ENCODE data around the gene LTB. TPM values are rescaled to one million over a fixed set of nuclear protein-coding genes. Genes with fewer than 3 reads are reported as not detected.

LTB gene
- total RNA-seq, 4 donors from 2014 or later = 0.66 to 0.85 TPM; not detected in 2

DNA sequence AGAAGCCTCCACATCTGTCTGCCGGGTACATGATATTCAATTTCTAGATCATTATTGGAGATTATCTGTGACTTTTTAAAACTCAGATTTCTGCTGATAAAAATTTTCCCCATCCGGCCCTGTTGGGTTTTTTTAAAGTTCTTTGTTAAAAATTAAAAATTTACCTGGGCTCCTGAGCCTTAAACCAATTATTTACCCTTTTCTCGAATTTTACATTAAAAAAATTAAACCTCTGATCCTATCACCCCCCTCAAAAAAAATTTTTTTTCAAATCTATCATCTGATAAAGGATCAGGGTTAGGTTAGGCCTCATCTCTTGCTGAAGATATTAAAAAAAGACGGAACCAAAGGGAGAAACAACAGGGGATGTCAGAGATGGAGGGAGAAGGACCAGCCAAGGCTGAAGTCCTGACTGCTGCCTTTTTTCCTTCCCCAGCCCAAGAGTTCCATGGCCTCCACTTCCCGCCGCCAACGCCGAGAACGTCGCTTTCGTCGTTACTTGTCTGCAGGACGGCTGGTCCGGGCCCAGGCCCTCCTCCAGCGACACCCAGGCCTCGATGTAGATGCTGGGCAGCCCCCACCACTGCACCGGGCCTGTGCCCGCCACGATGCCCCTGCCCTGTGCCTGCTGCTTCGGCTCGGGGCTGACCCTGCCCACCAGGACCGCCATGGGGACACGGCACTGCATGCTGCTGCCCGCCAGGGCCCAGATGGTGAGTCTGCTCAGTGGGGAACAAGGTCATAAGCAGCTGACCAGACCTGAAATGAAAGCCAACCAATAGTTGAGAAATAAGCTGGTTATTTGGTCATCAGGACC is 34.3 kb downstream of the LTB start:
- TF ChIP-seq, protein P1, sequence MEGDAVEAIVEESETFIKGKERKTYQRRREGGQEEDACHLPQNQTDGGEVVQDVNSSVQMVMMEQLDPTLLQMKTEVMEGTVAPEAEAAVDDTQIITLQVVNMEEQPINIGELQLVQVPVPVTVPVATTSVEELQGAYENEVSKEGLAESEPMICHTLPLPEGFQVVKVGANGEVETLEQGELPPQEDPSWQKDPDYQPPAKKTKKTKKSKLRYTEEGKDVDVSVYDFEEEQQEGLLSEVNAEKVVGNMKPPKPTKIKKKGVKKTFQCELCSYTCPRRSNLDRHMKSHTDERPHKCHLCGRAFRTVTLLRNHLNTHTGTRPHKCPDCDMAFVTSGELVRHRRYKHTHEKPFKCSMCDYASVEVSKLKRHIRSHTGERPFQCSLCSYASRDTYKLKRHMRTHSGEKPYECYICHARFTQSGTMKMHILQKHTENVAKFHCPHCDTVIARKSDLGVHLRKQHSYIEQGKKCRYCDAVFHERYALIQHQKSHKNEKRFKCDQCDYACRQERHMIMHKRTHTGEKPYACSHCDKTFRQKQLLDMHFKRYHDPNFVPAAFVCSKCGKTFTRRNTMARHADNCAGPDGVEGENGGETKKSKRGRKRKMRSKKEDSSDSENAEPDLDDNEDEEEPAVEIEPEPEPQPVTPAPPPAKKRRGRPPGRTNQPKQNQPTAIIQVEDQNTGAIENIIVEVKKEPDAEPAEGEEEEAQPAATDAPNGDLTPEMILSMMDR (IDR thresholded peaks at IDR 0.05; ENCODE audit: low read depth) = no peak

DNA sequence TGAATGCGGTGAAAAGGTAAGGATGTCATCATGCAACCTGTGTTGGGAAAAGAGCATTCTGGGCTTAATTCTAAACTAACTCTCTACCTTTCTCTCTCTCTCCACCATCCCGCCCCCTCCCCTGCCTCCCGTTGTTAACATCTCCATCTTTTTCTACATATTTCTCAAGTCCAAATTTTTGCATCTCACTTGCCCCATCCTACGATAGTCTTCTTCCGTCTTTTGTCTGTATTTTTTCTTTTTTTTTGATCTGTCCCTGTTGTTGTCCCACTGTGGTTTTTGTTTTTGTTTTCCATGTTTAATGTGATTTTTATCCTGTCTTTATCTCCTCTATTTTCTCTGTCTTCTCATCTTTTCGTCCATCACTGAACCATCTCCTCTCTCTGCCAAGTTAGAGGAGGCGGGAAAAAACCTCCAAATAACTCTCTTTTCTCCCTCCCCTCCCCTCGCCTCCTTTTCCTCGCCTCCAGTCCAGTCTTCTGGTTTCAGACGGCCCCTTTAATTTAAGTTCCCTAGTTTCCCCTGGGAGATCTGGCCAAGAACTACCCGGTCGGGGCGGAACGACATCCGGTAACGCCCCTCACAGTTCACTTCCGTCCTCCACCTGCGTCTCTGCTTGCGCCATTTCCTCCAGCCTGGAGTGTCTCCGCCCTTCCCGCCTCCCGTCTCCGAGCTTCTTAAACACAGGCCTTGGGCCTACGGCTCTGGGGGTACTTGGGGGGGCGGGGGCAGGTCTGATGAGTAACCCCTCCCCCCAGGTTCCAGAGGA is 35.1 kb downstream of the LTB start, which contains the start of gene NFKBIL1:
TSS of gene NFKBIL1 (plus strand) at position 651 of the 769 bp plus-strand sequence. CDS start at position 738, 87 bp downstream.
- TF ChIP-seq, protein P1 (IDR thresholded peaks at IDR 0.05; ENCODE audit: low read depth) = no peak

DNA sequence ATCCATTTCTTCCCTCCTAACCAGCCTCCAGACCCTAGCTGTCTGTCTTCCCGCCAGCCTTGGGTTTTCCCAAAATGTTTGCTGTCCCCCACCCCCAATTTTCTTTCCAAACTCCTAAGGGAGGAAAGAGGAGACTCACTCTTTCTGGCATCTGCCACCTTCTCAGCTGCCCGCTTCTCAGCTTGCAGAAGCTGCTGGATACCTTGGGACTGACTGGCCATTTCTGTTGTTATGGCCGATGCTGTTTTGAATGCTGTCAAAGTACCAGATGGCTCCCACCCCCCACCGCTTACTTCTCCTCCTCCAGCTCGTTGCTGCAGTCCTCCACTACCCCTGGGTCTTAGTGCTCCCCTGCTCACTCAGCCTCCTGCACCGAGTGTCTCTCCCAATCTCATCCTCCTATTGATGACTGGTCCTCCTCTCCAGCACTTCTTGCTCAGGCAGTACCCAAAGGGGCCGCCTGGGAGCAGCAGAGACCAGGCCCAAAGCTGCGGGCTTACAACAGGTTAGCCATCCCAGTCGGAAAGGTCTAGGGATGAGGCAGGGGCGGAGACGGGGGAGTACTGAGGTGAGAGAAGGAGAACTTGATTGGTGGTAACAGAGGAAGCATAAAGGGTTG is 35.8 kb downstream of the LTB start, which contains the start of gene ATP6V1G2:
TSS of gene ATP6V1G2 (minus strand) at position 270 of the 619 bp plus-strand sequence. CDS start at position 221, 49 bp downstream.
- TF ChIP-seq, protein P1 (IDR thresholded peaks at IDR 0.05; ENCODE audit: low read depth) = no peak

DNA sequence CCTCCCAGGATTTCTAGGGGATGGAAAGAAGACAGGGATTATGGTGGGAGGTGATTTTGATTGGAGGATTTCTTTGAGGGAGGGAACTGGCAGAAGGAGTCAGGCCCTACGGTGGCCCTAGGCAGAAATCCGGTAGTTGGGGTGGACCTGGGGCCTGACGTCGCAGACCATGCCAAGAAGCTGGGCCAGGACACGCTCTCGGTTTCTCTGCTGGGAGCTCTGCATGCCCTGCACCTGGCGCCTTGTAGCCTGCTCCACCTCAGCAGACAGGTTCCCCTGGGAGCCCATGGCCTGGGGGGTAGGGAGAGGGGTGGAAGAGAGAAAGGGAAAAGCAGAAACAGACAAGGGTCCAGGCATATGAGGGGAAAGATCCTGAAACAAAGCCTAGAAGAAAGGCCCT is 36.9 kb downstream of the LTB start:
- TF ChIP-seq, protein P1 (IDR thresholded peaks at IDR 0.05; ENCODE audit: low read depth) = no peak

DNA sequence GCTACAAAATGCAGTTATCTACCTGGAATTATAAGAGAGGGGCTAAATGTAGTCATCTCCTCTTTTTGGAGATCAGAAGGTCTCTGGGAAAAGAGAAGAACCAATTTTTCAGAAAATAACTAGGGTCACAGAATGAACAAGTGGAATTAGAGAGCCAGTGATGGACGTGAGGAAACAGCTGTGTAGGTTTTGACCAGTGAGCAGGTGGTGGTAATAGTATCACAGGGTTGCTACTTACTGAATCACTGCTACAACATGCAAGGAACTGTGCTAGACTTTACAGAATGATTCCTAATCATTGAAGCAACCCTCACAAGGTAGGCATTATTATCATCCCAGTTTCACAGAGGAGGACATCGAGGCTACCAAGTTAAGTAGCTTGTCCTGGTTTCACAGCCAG is 37.5 kb downstream of the LTB start:
- TF ChIP-seq, protein P1 (IDR thresholded peaks at IDR 0.05; ENCODE audit: low read depth) = no peak

DNA sequence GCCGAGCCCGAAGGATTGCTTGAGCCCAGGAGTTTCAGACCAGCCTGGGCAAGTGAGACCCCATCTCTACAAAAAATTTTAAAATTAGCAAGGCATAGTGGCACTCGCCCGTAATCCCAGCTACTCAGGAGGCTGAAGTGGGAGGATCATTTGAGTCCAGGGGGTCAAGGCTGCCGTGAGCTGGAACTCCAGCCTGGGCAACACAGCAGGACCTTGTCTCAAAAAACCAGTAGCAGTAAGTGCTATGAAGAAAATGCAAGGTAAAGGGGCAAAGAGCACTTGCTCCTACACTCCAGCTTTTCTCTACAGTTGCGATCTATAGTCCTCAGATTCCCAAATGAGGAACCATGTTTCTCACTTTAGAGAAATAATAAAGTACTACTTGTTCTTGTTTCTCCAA is 38.6 kb downstream of the LTB start:
- TF ChIP-seq, protein P1 (IDR thresholded peaks at IDR 0.05; ENCODE audit: low read depth) = no peak
